Stomach (tissue), 9 donors: ENCODE measurements around the gene ACKR1. TPM values are rescaled to one million over a fixed set of nuclear protein-coding genes. Genes with fewer than 3 reads are reported as not detected.

ENCODE experiments used
- DNase-seq, 2 donors: peaks; one replicate each; pipeline versions ENCODE4 v3.0.0 to v3.0.0-alpha.2; 2013 to 2019
- H3K27ac ChIP-seq, 5 donors: fragments of 200-600 bp in 4 of 5; sonication (generic) in 4 of 5; one replicate each; pipeline ENCODE4 v1.5.1; 2013 to 2019; ENCODE audit warnings: mild to moderate bottlenecking in 1 of 5, moderate library complexity in 1 of 5
- H3K27me3 ChIP-seq, 3 donors: fragments of 200-600 bp; sonication (generic); one replicate each; pipeline ENCODE4 v1.5.1; 2017 to 2019; ENCODE audit warnings: mixed run types in 1 of 3
- H3K36me3 ChIP-seq, 4 donors: fragments of 200-600 bp; sonication (generic); 1 replicate in 3 of 4; 2 replicates in 1 of 4; pipeline ENCODE4 v1.5.1; 2016 to 2019
- H3K4me1 ChIP-seq, 4 donors: fragments of 200-600 bp; sonication (generic); one replicate each; pipeline ENCODE4 v1.5.1; 2016 to 2019
- H3K4me3 ChIP-seq, 4 donors: fragments of 200-600 bp; sonication (generic) in 3 of 4; one replicate each; pipeline ENCODE4 v1.5.1; 2016 to 2019; ENCODE audit warnings: mild to moderate bottlenecking in 1 of 4
- H3K9me3 ChIP-seq, 4 donors: fragments of 200-600 bp; sonication (generic); one replicate each; pipeline ENCODE4 v1.5.1; 2016 to 2019
- EP300 ChIP-seq: sonication (generic); formaldehyde crosslinking; IDR thresholded peaks from one replicate; pipeline ENCODE4 v1.6.1; 2017; ENCODE audit warnings: antibody characterized with exemption
- POLR2A ChIP-seq, 4 donors: fragments of 450-650 bp; IDR thresholded peaks; one replicate each; pipeline ENCODE4 v1.6.1; 2016; ENCODE audit warnings: antibody characterized with exemption in 4 of 4, control low read depth in 2 of 4, mild to moderate bottlenecking in 1 of 4, moderate library complexity in 1 of 4
- POLR2AphosphoS5 ChIP-seq, 3 donors: sonication (generic); formaldehyde crosslinking; IDR thresholded peaks; one replicate each; pipeline ENCODE4 v1.6.1; 2016; ENCODE audit warnings: antibody characterized with exemption in 3 of 3
- WGBS, 5 donors: extraction: QIAGEN DNeasy Blood & Tissue Kit in 3 of 5; methylation state at CpG; one replicate each; pipeline versions ENCODE4 v1.1.5 to v1.1.7; 2013 to 2018; 5-methylcytosine and 5-hydroxymethylcytosine counted together
- intact Hi-C: fragments of 100-400 bp; cut with DNase I; formaldehyde crosslinking; loops from one replicate; pipeline ENCODE4 v1.15.1; 2023; ENCODE audit warnings: low total_unique reads
- polyA plus RNA-seq, 3 donors: library from polyadenylated mRNA; stranded (reverse); fragments of 200-250 nt; gene quantifications; one replicate each; pipeline ENCODE4 v1.2.3, GENCODE V29; 2013
- total RNA-seq, 5 donors: library from RNA; depleted of rRNA; stranded (reverse); fragments of >200 nt; gene quantifications; one replicate each; pipeline versions ENCODE4 v1.1.0 to v1.2.3, GENCODE V29; 2014 to 2016
- TF ChIP-seq, protein P1 (sequence below), 7 experiments: fragments of 450-650 bp in 4 of 7; fragments of 200-600 bp in 3 of 7; sonication (generic) in 3 of 7; IDR thresholded peaks; one replicate each; pipeline ENCODE4 v1.5.1; 2016 to 2019; ENCODE audit warnings: antibody characterized with exemption in 7 of 7, control low read depth in 2 of 7, mild to moderate bottlenecking in 1 of 7
- donor health status: healthy with polysubstance abuse.
- donor health status: Bipolar disorder and iron deficiency.
- donor health status: healthy.

The ACKR1 gene
- total and polyA plus RNA-seq, 8 donors = 4.3 to 41.3 (median 12.4) TPM

DNA sequence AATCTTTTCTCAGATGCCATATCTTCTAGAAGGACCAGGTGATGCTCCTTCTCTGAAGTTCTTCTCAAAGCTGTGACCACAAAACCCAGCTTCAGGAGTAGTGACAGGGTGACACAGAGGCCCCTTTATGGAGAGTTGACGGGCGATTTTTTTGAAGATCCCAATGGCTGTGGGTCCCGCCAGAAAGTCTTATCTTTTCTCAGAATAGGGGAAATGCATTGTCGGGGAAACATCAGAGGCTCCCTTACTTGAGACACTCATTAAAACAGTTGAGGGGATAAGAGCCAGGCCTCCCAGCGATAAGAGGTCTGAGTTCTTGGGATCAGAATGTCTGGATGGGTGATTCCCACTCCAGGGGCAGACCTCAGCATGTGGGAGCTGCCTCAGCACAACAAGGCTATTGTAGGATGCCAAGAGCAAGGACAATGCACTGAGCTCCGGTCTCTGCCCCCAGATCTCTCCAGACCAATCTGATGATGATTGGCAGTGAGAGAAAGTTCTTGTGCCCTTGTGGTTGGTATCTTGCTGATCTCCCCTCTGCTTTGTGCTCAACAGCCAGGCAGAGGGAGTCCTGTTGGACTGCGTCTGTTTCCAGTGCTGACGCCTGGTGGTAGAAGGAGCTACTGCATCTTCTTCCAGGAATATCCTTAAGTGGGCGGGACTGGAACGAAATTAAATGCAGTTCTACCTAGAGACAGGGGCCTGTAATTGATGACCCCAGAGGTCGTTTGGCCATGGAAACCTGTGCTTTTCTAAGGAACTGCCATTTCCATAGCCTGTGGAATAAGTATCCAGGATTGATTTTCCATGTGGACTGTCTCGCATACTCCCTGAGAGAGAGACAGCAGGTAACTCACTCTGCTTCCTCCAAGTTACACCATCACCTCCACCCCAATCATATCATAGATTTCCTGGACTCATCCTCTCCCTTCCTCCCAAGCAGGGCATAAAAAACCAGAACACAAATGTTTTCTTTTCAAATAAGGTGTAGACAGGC, 6.8 kb upstream of the ACKR1 start:
- intact Hi-C loops = no loop called here
- TF ChIP-seq POLR2AphosphoS5 (IDR thresholded peaks at IDR 0.05) (peak in 1 of 3 donors; percentile 39), EP300 (no peak)
- TF ChIP-seq, protein P1, sequence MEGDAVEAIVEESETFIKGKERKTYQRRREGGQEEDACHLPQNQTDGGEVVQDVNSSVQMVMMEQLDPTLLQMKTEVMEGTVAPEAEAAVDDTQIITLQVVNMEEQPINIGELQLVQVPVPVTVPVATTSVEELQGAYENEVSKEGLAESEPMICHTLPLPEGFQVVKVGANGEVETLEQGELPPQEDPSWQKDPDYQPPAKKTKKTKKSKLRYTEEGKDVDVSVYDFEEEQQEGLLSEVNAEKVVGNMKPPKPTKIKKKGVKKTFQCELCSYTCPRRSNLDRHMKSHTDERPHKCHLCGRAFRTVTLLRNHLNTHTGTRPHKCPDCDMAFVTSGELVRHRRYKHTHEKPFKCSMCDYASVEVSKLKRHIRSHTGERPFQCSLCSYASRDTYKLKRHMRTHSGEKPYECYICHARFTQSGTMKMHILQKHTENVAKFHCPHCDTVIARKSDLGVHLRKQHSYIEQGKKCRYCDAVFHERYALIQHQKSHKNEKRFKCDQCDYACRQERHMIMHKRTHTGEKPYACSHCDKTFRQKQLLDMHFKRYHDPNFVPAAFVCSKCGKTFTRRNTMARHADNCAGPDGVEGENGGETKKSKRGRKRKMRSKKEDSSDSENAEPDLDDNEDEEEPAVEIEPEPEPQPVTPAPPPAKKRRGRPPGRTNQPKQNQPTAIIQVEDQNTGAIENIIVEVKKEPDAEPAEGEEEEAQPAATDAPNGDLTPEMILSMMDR (IDR thresholded peaks at IDR 0.05) = peak in 5 of 7 experiments; percentile 65 to 85 (median 77)
- Histone ChIP-seq H3K36me3 (no peaks in the 10 kb centered on the region), H3K27ac (no peak overlapping the region), H3K4me1 (no peaks in the 10 kb centered on the region), H3K9me3 (no peaks in the 10 kb centered on the region), H3K4me3 (no peak overlapping the region), H3K27me3 (peaks cover 0 to 42% (median 4%) of the 10 kb centered on the region in 3 donors)
- 42 to 49% (median 45%) methylated on average over 11 to 12 of the region's 12 CpGs for WGBS, 5 donors
- peak; percentile 69 to 88 for DNase-seq

DNA sequence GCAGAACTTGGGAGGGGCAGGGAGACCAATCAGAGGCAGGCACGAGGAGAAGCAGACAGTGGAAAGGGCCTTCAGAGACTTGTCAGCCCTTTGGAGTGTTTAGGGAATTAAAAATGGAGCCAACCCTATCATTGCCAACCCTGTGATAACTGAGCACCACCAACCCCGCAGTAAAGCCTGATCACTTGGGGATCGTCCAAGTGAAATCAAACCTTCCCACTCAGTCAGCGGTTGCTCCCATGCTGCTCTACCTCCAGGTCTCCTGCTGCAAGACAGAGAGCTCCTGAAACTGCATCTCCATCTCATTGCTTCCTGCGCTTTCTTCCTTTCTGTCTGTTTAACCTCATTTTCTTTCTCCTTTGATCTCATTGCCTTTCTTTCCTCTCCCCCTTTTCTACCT, 4.8 kb upstream of the ACKR1 start:
- peaks cover 0 to 55% (median 4%) of the 10 kb centered on the region in 3 donors for H3K27me3 ChIP-seq
- no peak overlapping the region for H3K27ac ChIP-seq
- 77 to 86% (median 82%) methylated on average over 5 of the region's 5 CpGs for WGBS, 5 donors
- DNase-seq = no peak
- H3K4me1 ChIP-seq = no peaks in the 10 kb centered on the region
- intact Hi-C loops = no loop called here
- H3K36me3 ChIP-seq = no peaks in the 10 kb centered on the region
- H3K4me3 ChIP-seq = no peak overlapping the region
- TF ChIP-seq, protein P1 (IDR thresholded peaks at IDR 0.05) = no peak
- TF ChIP-seq POLR2AphosphoS5 (IDR thresholded peaks at IDR 0.05) (no peak), EP300 (no peak), POLR2A (IDR thresholded peaks at IDR 0.05) (no peak)
- H3K9me3 ChIP-seq = no peaks in the 10 kb centered on the region

DNA sequence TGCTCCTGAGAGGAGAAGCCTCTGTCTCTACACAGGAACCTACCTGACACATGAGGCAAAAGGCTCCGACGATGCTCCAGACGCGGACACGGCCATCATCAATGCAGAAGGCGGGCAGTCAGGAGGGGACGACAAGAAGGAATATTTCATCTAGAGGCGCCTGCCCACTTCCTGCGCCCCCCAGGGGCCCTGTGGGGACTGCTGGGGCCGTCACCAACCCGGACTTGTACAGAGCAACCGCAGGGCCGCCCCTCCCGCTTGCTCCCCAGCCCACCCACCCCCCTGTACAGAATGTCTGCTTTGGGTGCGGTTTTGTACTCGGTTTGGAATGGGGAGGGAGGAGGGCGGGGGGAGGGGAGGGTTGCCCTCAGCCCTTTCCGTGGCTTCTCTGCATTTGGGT, 3.9 kb upstream of the ACKR1 start:
- no peaks in the 10 kb centered on the region for H3K36me3 ChIP-seq
- H3K9me3 ChIP-seq = no peaks in the 10 kb centered on the region
- H3K4me1 ChIP-seq = no peaks in the 10 kb centered on the region
- no peak overlapping the region for H3K27ac ChIP-seq
- DNase-seq = no peak
- intact Hi-C loops = no loop called here
- 48 to 59% (median 51%) methylated on average over 18 of the region's 18 CpGs for WGBS, 5 donors
- no peak overlapping the region for H3K4me3 ChIP-seq
- H3K27me3 ChIP-seq = peaks cover 0 to 64% (median 4%) of the 10 kb centered on the region in 3 donors
- TF ChIP-seq POLR2AphosphoS5 (IDR thresholded peaks at IDR 0.05) = no peak
- TF ChIP-seq, protein P1 (IDR thresholded peaks at IDR 0.05) = no peak
- no peak for TF ChIP-seq EP300
- no peak for TF ChIP-seq POLR2A (IDR thresholded peaks at IDR 0.05)

DNA sequence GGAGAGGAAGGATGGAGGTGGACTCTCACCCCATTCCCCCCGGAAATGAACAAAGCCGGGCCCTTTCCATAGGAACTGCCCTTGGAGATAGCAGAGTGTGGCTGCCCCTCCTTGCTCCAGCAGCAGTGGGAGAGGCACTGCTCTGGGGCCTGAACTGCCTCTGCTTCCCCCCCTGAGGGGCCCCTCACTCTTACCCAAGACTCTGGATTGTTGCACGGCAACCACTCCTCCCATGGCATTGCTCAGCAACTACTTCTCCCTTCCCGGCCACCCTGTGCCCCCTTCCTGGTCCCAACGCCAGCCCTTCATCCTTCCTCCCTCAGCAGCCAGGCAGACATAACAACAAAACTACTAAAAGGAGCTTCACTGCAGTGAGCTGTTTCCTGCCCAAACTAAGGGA, 3.0 kb upstream of the ACKR1 start:
- Histone ChIP-seq H3K4me1 (no peaks in the 10 kb centered on the region), H3K9me3 (no peaks in the 10 kb centered on the region), H3K27ac (no peak overlapping the region), H3K4me3 (peak overlapping the region in 2 of 4 donors; percentile 1 to 3), H3K27me3 (peaks cover 0 to 69% (median 4%) of the 10 kb centered on the region in 3 donors), H3K36me3 (no peaks in the 10 kb centered on the region)
- intact Hi-C loops = no loop called here
- TF ChIP-seq, protein P1 (IDR thresholded peaks at IDR 0.05) = no peak
- TF ChIP-seq EP300 (no peak), POLR2A (IDR thresholded peaks at IDR 0.05) (no peak), POLR2AphosphoS5 (IDR thresholded peaks at IDR 0.05) (no peak)
- WGBS, 5 donors = 15 to 32% (median 20%) methylated on average over 5 of the region's 5 CpGs
- peak in 1 of 2 donors; percentile 12 for DNase-seq
